H1 (cell line): Measurements from ENCODE around the gene VSNL1. TPM values are rescaled to one million over a fixed set of nuclear protein-coding genes. Genes with fewer than 3 reads are reported as not detected.

ENCODE experiments used
- CTCF ChIA-PET: fragments of 300-600 bp; sonication (Branson Sonifier 250); formaldehyde crosslinking; loops from one replicate; lab custom pipeline; 2021; ENCODE audit not compliant: partially characterized antibody; lab: Charles Lee
- POLR2A ChIA-PET: fragments of 300-600 bp; sonication (Branson Sonifier 250); formaldehyde crosslinking; loops from one replicate; lab custom pipeline; 2021; ENCODE audit warnings: inconsistent platforms; ENCODE audit not compliant: partially characterized antibody; lab: Charles Lee
- DNase-seq, 2 experiments: peaks; one replicate each; pipeline versions ENCODE4 v3.0.0 to v3.0.0-alpha.2; 2010 to 2022; ENCODE audit warnings: low spot score in 2 of 2, low read depth in 1 of 2, mixed read lengths in 1 of 2
- FAIRE-seq: peaks from 2 replicates; lab custom pipeline; 2011; peaks lifted over from hg19 to GRCh38; lab: Jason Lieb, UNC
- H2AFZ ChIP-seq: 2 replicates; pipeline ENCODE4 v1.8.1; 2012; ENCODE audit warnings: low read length, inconsistent platforms
- H2AK5ac ChIP-seq: 2 replicates; pipeline ENCODE4 v1.6.1; 2013; ENCODE audit warnings: low read depth, low read length
- H2BK120ac ChIP-seq: replicated peaks from 2 replicates; pipeline ENCODE3; 2013; ENCODE audit warnings: low read depth, low read length, inconsistent platforms
- H2BK12ac ChIP-seq: 2 replicates; pipeline ENCODE4 v1.6.1; 2013; ENCODE audit warnings: low read depth, low read length
- H2BK15ac ChIP-seq: 2 replicates; pipeline ENCODE4 v1.6.1; 2013; ENCODE audit warnings: low read length
- H2BK20ac ChIP-seq: 2 replicates; pipeline ENCODE4 v1.6.1; 2013; ENCODE audit warnings: low read length
- H2BK5ac ChIP-seq: 2 replicates; pipeline ENCODE4 v1.6.1; 2013; ENCODE audit warnings: low read depth, low read length
- H3K14ac ChIP-seq: 2 replicates; pipeline ENCODE4 v1.6.1; 2013; ENCODE audit warnings: inconsistent platforms; ENCODE audit not compliant: insufficient read length
- H3K18ac ChIP-seq: 2 replicates; pipeline ENCODE4 v1.6.1; 2013; ENCODE audit warnings: low read length; ENCODE audit errors: extremely low read depth
- H3K23ac ChIP-seq: 2 replicates; pipeline ENCODE4 v1.6.1; 2013; ENCODE audit warnings: inconsistent platforms; ENCODE audit not compliant: insufficient read length
- H3K23me2 ChIP-seq: 2 replicates; pipeline ENCODE4 v1.6.1; 2013; ENCODE audit warnings: low read depth, low read length
- H3K27ac ChIP-seq: 2 replicates; pipeline ENCODE4 v1.6.1; 2011; ENCODE audit warnings: low read depth, low read length, inconsistent platforms
- H3K27me3 ChIP-seq, 4 experiments: replicated peaks in 1 of 4; 1 replicate in 1 of 4; 2 replicates in 3 of 4; pipeline versions ENCODE4 v1.6.1 to v1.8.1; 2011 to 2013; ENCODE audit warnings: low read length in 3 of 4, mild to moderate bottlenecking in 3 of 4, inconsistent platforms in 2 of 4, mixed read lengths in 2 of 4, moderate library complexity in 1 of 4; ENCODE audit not compliant: control insufficient read depth in 3 of 4, insufficient read depth in 3 of 4; ENCODE audit errors: extremely low read depth in 1 of 4
- H3K36me3 ChIP-seq, 4 experiments: 2 replicates each; pipeline versions ENCODE4 v1.6.1 to v1.8.1; 2011 to 2013; ENCODE audit warnings: mild to moderate bottlenecking in 4 of 4, low read length in 3 of 4, moderate library complexity in 2 of 4, control low read depth in 1 of 4, inconsistent platforms in 1 of 4; ENCODE audit not compliant: insufficient read depth in 4 of 4, control insufficient read depth in 2 of 4
- H3K4ac ChIP-seq: replicated peaks from 2 replicates; pipeline ENCODE3; 2013; ENCODE audit warnings: low read length, low read depth, mixed read lengths, inconsistent platforms; ENCODE audit not compliant: insufficient read length
- H3K4me1 ChIP-seq, 4 experiments: replicated peaks in 1 of 4; 1 replicate in 1 of 4; 2 replicates in 3 of 4; pipeline versions ENCODE4 v1.6.1 to v1.8.1; 2011 to 2013; ENCODE audit warnings: low read length in 3 of 4, inconsistent platforms in 2 of 4, mixed read lengths in 1 of 4; ENCODE audit not compliant: insufficient read depth in 4 of 4, control insufficient read depth in 3 of 4
- H3K4me2 ChIP-seq, 2 experiments: 2 replicates each; pipeline versions ENCODE4 v1.6.1 to v1.8.1; 2011 to 2013; ENCODE audit warnings: low read depth in 2 of 2, low read length in 2 of 2, control low read depth in 1 of 2, inconsistent platforms in 1 of 2, mild to moderate bottlenecking in 1 of 2; ENCODE audit not compliant: insufficient read depth in 1 of 2
- H3K4me3 ChIP-seq, 4 experiments: fragments of 200-600, 300-600 bp in 1 of 4; sonication (generic), shearing (Covaris generic), sonication (Bioruptor Twin) in 1 of 4; 2 replicates each; pipeline versions ENCODE4 v1.5.1 to v1.8.1; 2011 to 2016; ENCODE audit warnings: low read length in 4 of 4, low read depth in 3 of 4, control low read depth in 2 of 4, inconsistent platforms in 2 of 4, mild to moderate bottlenecking in 2 of 4, mixed read lengths in 1 of 4, moderate library complexity in 1 of 4; ENCODE audit not compliant: insufficient read depth in 2 of 4; ENCODE audit errors: extremely low read depth in 1 of 4
- H3K56ac ChIP-seq: replicated peaks from 2 replicates; pipeline ENCODE3; 2013; ENCODE audit warnings: low read depth, mild to moderate bottlenecking, mixed read lengths, low read length, inconsistent platforms; ENCODE audit not compliant: insufficient read length
- H3K79me1 ChIP-seq: 2 replicates; pipeline ENCODE4 v1.6.1; 2013; ENCODE audit warnings: low read depth, low read length, control low read depth
- H3K79me2 ChIP-seq, 2 experiments: 2 replicates each; pipeline versions ENCODE4 v1.6.1 to v1.8.1; 2012 to 2013; ENCODE audit warnings: low read length in 2 of 2, mild to moderate bottlenecking in 2 of 2, inconsistent platforms in 1 of 2; ENCODE audit not compliant: insufficient read depth in 2 of 2, control insufficient read depth in 1 of 2
- H3K9ac ChIP-seq, 4 experiments: replicated peaks in 1 of 4; 1 replicate in 1 of 4; 2 replicates in 3 of 4; pipeline versions ENCODE4 v1.6.1 to v1.8.1; 2011 to 2013; ENCODE audit warnings: low read depth in 3 of 4, low read length in 3 of 4, control low read depth in 2 of 4, mild to moderate bottlenecking in 2 of 4, moderate library complexity in 2 of 4, inconsistent platforms in 1 of 4; ENCODE audit errors: extremely low read depth in 1 of 4
- H3K9me3 ChIP-seq, 2 experiments: 2 replicates each; pipeline versions ENCODE4 v1.6.1 to v1.8.1; 2012 to 2013; ENCODE audit warnings: mild to moderate bottlenecking in 2 of 2, moderate library complexity in 2 of 2, control low read depth in 1 of 2, inconsistent platforms in 1 of 2, low read depth in 1 of 2, low read length in 1 of 2, mixed read lengths in 1 of 2; ENCODE audit not compliant: insufficient read depth in 2 of 2
- H4K20me1 ChIP-seq, 2 experiments: replicated peaks in 1 of 2; 2 replicates each; pipeline versions ENCODE3 to v1.8.1; 2011 to 2013; ENCODE audit warnings: inconsistent platforms in 2 of 2, low read length in 2 of 2, mild to moderate bottlenecking in 1 of 2; ENCODE audit not compliant: insufficient read depth in 2 of 2, control insufficient read depth in 1 of 2
- H4K5ac ChIP-seq: 2 replicates; pipeline ENCODE4 v1.6.1; 2013; ENCODE audit warnings: low read length, low read depth, mixed read lengths, inconsistent platforms; ENCODE audit not compliant: insufficient read length
- H4K8ac ChIP-seq: 2 replicates; pipeline ENCODE4 v1.8.0; 2013; ENCODE audit warnings: mild to moderate bottlenecking, moderate library complexity, low read length, inconsistent platforms; ENCODE audit not compliant: insufficient read depth; ENCODE audit errors: extremely low read depth
- H4K91ac ChIP-seq: replicated peaks from 2 replicates; pipeline ENCODE3; 2013; ENCODE audit warnings: low read length, mixed read lengths, inconsistent platforms; ENCODE audit not compliant: insufficient read length
- CHD2 ChIP-seq: IDR thresholded peaks from 2 replicates; pipeline ENCODE4 v1.6.1; 2012; ENCODE audit warnings: low read length, improper control_type of control experiment
- PHF8 ChIP-seq: fragments of 200-600 bp; sonication (generic); conservative IDR thresholded peaks from 2 replicates; pipeline ENCODE4 v1.7.1; 2012; ENCODE audit warnings: low read depth, mild to moderate bottlenecking, inconsistent platforms, low read length, moderate library complexity
- RBBP5 ChIP-seq: IDR thresholded peaks from 2 replicates; pipeline ENCODE4 v1.7.1; 2012; ENCODE audit warnings: low read depth, mild to moderate bottlenecking, inconsistent platforms, low read length, moderate library complexity, borderline replicate concordance
- WGBS, 2 experiments: shearing (Covaris generic) in 1 of 2; methylation state at CpG; one replicate each; pipeline versions ENCODE4 v1.1.6 to v1.1.7; 2013 to 2015; ENCODE audit warnings: low lambda C conversion rate in 2 of 2, mixed read lengths in 2 of 2, inconsistent platforms in 1 of 2, low coverage in 1 of 2, missing lambda C conversion rate in 1 of 2; ENCODE audit not compliant: insufficient replicate concordance in 2 of 2, insufficient coverage in 1 of 2, insufficient read length in 1 of 2; ENCODE audit errors: extremely low coverage in 1 of 2, missing lambda C conversion rate in 1 of 2; 5-methylcytosine and 5-hydroxymethylcytosine counted together
- polyA plus RNA-seq, 7 experiments: library from polyadenylated mRNA; depleted of rRNA in 3 of 7; stranded (reverse) in 5 of 7; unstranded in 2 of 7; fragments of >200 nt in 5 of 7; fragments of 200-250 nt in 2 of 7; gene quantifications; 1 replicate in 5 of 7; 2 replicates in 1 of 7; 4 replicates in 1 of 7; pipeline versions ENCODE4 v1.2.1 to v1.2.3, GENCODE V29; 2011 to 2013; ENCODE audit warnings: missing spikeins in 2 of 7, mixed read lengths in 2 of 7
- total RNA-seq: library from RNA; stranded (reverse); fragmentation: NEBNext Ultra II Directional; extraction: Animal tissue kit (Norgen Biotek cat#: 25700); gene quantifications from 2 replicates; pipeline ENCODE4 v1.2.1, GENCODE V29; 2021
- TF ChIP-seq, protein P1 (sequence below): IDR thresholded peaks from 2 replicates; pipeline ENCODE4 v1.6.1; 2012; ENCODE audit warnings: inconsistent platforms
- TF ChIP-seq, protein P2 (sequence below): IDR thresholded peaks from 2 replicates; pipeline ENCODE4 v1.6.1; 2012; ENCODE audit warnings: inconsistent platforms

VSNL1 gene
- total and polyA plus RNA-seq, 2 of the 8 experiments (the other 6 are each of a cell fraction or from before 2014, with no cell fraction given), result 49.4 to 108 TPM

DNA sequence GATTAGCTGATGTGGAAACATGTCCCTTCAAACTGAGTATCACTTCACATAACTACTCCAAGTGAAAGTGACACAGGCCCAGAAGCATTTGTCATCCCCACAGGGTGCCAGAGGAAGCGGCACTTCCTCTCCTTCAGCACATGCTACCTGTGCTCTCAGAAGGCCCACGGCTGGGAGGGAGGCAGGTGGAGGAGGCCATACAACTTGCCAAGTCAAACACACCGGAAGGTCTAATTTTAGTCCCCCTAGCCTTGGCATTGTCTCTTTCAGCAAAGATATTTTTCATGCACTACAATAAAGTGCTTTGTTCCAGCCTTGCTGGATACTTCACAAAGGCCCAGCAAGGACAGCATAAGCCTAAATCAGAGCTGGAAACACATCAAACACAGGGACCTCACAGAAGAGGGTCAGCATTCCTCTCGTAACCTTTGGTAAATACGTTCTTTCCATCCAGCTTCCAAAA is 38.0 kb downstream of the VSNL1 start:
- no peak overlapping the region for H2AFZ ChIP-seq
- H3K4ac ChIP-seq, result no peak overlapping the region
- H3K23ac ChIP-seq, result no peak overlapping the region
- H3K56ac ChIP-seq, result no peak overlapping the region
- POLR2A ChIA-PET, result interaction anchor here (1.0 to 1.1 kb wide), 2 partner anchors 12 to 61 kb away, joined by 3 to 4 read pairs; partner anchors contain the start of gene RAD51AP2
- no peaks in the 10 kb centered on the region for H3K23me2 ChIP-seq
- no peak overlapping the region for H4K8ac ChIP-seq
- H3K18ac ChIP-seq, result no peak overlapping the region
- FAIRE-seq (peak; percentile 24), DNase-seq (no peak)
- CTCF ChIA-PET, result interaction anchor here (0.7 to 2.5 kb wide), 4 partner anchors 11 to 67 kb away, joined by 3 to 14 read pairs (median 4); no protein-coding TSS in a partner anchor
- no peaks in the 10 kb centered on the region; a peak in 1 of 8 replicates for H3K36me3 ChIP-seq
- no peak overlapping the region for H2BK12ac ChIP-seq
- 90% methylated on average over 5 of the region's 5 CpGs; no CpG with 5 or more reads in 1 of the 2 experiments for WGBS, 2 experiments
- H3K4me2 ChIP-seq, result no peak overlapping the region
- no peak overlapping the region for H4K5ac ChIP-seq
- peaks cover 0 to 6% of the 10 kb centered on the region in 2 experiments for H4K20me1 ChIP-seq
- H3K14ac ChIP-seq, result no peak overlapping the region
- peak overlapping the region; percentile 32; the same call in 1 of the 2 replicates for H2AK5ac ChIP-seq
- peaks cover 11% of the 10 kb centered on the region for H3K79me1 ChIP-seq
- H2BK20ac ChIP-seq, result no peak overlapping the region
- peaks cover 5 to 88% of the 10 kb centered on the region in 2 experiments; a peak in 3 of 4 replicates for H3K79me2 ChIP-seq
- H3K9ac ChIP-seq, result no peak overlapping the region
- H2BK5ac ChIP-seq, result no peak overlapping the region
- no peaks in the 10 kb centered on the region for H3K27me3 ChIP-seq
- H3K4me1 ChIP-seq, result peaks cover 0 to 15% (median 3%) of the 10 kb centered on the region in 4 experiments; a peak in 2 of 7 replicates
- no peaks in the 10 kb centered on the region for H3K9me3 ChIP-seq
- H2BK120ac ChIP-seq, result no peak overlapping the region
- H3K4me3 ChIP-seq, result no peak overlapping the region
- no peak overlapping the region for H3K27ac ChIP-seq
- no peak overlapping the region for H4K91ac ChIP-seq
- H2BK15ac ChIP-seq, result no peak overlapping the region
- TF ChIP-seq CHD2 (no peak), RBBP5 (no peak), PHF8 (no peak)
- TF ChIP-seq, protein P1, sequence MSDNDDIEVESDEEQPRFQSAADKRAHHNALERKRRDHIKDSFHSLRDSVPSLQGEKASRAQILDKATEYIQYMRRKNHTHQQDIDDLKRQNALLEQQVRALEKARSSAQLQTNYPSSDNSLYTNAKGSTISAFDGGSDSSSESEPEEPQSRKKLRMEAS, result peak; percentile 61; the same call in 1 of the 2 replicates
- TF ChIP-seq, protein P2, sequence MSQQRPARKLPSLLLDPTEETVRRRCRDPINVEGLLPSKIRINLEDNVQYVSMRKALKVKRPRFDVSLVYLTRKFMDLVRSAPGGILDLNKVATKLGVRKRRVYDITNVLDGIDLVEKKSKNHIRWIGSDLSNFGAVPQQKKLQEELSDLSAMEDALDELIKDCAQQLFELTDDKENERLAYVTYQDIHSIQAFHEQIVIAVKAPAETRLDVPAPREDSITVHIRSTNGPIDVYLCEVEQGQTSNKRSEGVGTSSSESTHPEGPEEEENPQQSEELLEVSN, result peak; percentile 20; the same call in 1 of the 2 replicates
